IMR-90 (cell line): Measurements from ENCODE around the gene ETFB. TPM values are rescaled to one million over a fixed set of nuclear protein-coding genes. Genes with fewer than 3 reads are reported as not detected.

Experiments used
- ATAC-seq: fragments of 200-7000 bp; cut with Tn5 transposase; 2 replicates; pipeline ENCODE4 v1.9.1; 2020; ENCODE audit warnings: low read depth, mild to moderate bottlenecking, moderate library complexity
- BruUV-seq: library from RNA; stranded (reverse); fragments of 400-500 nt; replicated peaks from 2 replicates; lab custom pipeline; 2021; lab: Mats Ljungman, UMichigan
- CTCF ChIA-PET: fragments of 300-600 bp; formaldehyde crosslinking; extraction: SDS; loops from one replicate; lab custom pipeline; 2021; ENCODE audit warnings: antibody characterized with exemption; lab: Yijun Ruan, JAX
- POLR2A ChIA-PET: fragments of 300-600 bp; sonication (Branson Sonifier 250); formaldehyde crosslinking; loops from one replicate; lab custom pipeline; 2022; ENCODE audit warnings: antibody characterized with exemption; ENCODE audit not compliant: unreplicated experiment; lab: Charles Lee
- DNase-seq: peaks from one replicate; pipeline ENCODE4 v3.0.0; 2013
- H2AFZ ChIP-seq: replicated peaks from 2 replicates; pipeline ENCODE3; 2013; ENCODE audit warnings: low read length, mild to moderate bottlenecking; ENCODE audit not compliant: poor library complexity
- H2AK5ac ChIP-seq: 2 replicates; pipeline ENCODE4 v1.6.1; 2013; ENCODE audit warnings: low read depth, low read length, inconsistent platforms
- H2AK9ac ChIP-seq: replicated peaks from 2 replicates; pipeline ENCODE3; 2013; ENCODE audit warnings: mild to moderate bottlenecking, low read depth, low read length, moderate library complexity; ENCODE audit not compliant: poor library complexity
- H2BK120ac ChIP-seq: 2 replicates; pipeline ENCODE4 v1.6.1; 2013; ENCODE audit warnings: low read depth, low read length, inconsistent platforms
- H2BK15ac ChIP-seq: 3 replicates; pipeline ENCODE4 v1.6.1; 2013; ENCODE audit warnings: low read depth, low read length, inconsistent platforms
- H2BK20ac ChIP-seq: 2 replicates; pipeline ENCODE4 v1.6.1; 2013; ENCODE audit warnings: low read depth, mild to moderate bottlenecking, inconsistent platforms, low read length, moderate library complexity
- H2BK5ac ChIP-seq: 2 replicates; pipeline ENCODE4 v1.6.1; 2013; ENCODE audit warnings: mild to moderate bottlenecking, low read depth, low read length, inconsistent platforms; ENCODE audit not compliant: poor library complexity, severe bottlenecking
- H3K14ac ChIP-seq: replicated peaks from 2 replicates; pipeline ENCODE4 v1.6.1; 2013; ENCODE audit warnings: low read depth, low read length, inconsistent platforms
- H3K18ac ChIP-seq: 2 replicates; pipeline ENCODE4 v1.6.1; 2013; ENCODE audit warnings: low read depth, low read length, control low read depth
- H3K23ac ChIP-seq: 2 replicates; pipeline ENCODE4 v1.6.1; 2013; ENCODE audit warnings: low read depth, low read length, inconsistent platforms
- H3K27ac ChIP-seq: 2 replicates; pipeline ENCODE4 v1.5.1; 2013; ENCODE audit warnings: mild to moderate bottlenecking, control low read depth, low read length; ENCODE audit not compliant: insufficient read depth
- H3K27me3 ChIP-seq: 2 replicates; pipeline ENCODE4 v1.6.1; 2013; ENCODE audit warnings: low read length; ENCODE audit not compliant: control insufficient read depth, insufficient read depth
- H3K36me3 ChIP-seq: 2 replicates; pipeline ENCODE4 v1.6.1; 2013; ENCODE audit warnings: low read length, mixed read lengths; ENCODE audit not compliant: control insufficient read depth, insufficient read depth
- H3K4ac ChIP-seq: 2 replicates; pipeline ENCODE4 v1.6.1; 2013; ENCODE audit warnings: low read depth, low read length, inconsistent platforms
- H3K4me1 ChIP-seq: 2 replicates; pipeline ENCODE4 v1.6.1; 2013; ENCODE audit warnings: low read length, mixed read lengths; ENCODE audit not compliant: control insufficient read depth, insufficient read depth
- H3K4me2 ChIP-seq: 2 replicates; pipeline ENCODE4 v1.6.1; 2013; ENCODE audit warnings: low read depth, mild to moderate bottlenecking, control low read depth, low read length, moderate library complexity
- H3K4me3 ChIP-seq: 2 replicates; pipeline ENCODE4 v1.5.1; 2013; ENCODE audit warnings: low read depth, mild to moderate bottlenecking, control low read depth, low read length, moderate library complexity; ENCODE audit not compliant: insufficient read depth
- H3K56ac ChIP-seq: 2 replicates; pipeline ENCODE4 v1.6.1; 2013; ENCODE audit warnings: low read length, inconsistent platforms; ENCODE audit not compliant: insufficient read depth; ENCODE audit errors: extremely low read depth
- H3K79me1 ChIP-seq, 2 experiments: 2 replicates each; pipeline ENCODE4 v1.6.1; 2013; ENCODE audit warnings: low read length in 2 of 2, inconsistent platforms in 1 of 2, low read depth in 1 of 2
- H3K9ac ChIP-seq: 2 replicates; pipeline ENCODE4 v1.6.1; 2013; ENCODE audit warnings: low read depth, low read length, control low read depth
- H3K9me1 ChIP-seq: 2 replicates; pipeline ENCODE4 v1.6.1; 2013; ENCODE audit warnings: low read length, inconsistent platforms; ENCODE audit not compliant: insufficient read depth
- H3K9me3 ChIP-seq: 2 replicates; pipeline ENCODE4 v1.6.1; 2013; ENCODE audit warnings: low read length; ENCODE audit not compliant: control insufficient read depth, insufficient read depth
- H4K20me1 ChIP-seq: 2 replicates; pipeline ENCODE4 v1.6.1; 2013; ENCODE audit warnings: low read length, inconsistent platforms; ENCODE audit not compliant: insufficient read depth
- H4K5ac ChIP-seq: 2 replicates; pipeline ENCODE4 v1.6.1; 2013; ENCODE audit warnings: mild to moderate bottlenecking, low read depth, low read length, control low read depth
- H4K8ac ChIP-seq, 2 experiments: 2 replicates each; pipeline ENCODE4 v1.6.1; 2013; ENCODE audit warnings: low read depth in 2 of 2, low read length in 2 of 2, control low read depth in 1 of 2, inconsistent platforms in 1 of 2
- H4K91ac ChIP-seq: 2 replicates; pipeline ENCODE4 v1.6.1; 2013; ENCODE audit warnings: low read depth, low read length, inconsistent platforms; ENCODE audit not compliant: insufficient read depth
- BHLHE40 ChIP-seq: fragments of 150-350 bp; IDR thresholded peaks from 2 replicates; pipeline ENCODE4 v1.6.1; 2016; ENCODE audit warnings: mild to moderate bottlenecking, low read depth, low read length
- CEBPB ChIP-seq: IDR thresholded peaks from 2 replicates; pipeline ENCODE4 v1.6.1; 2012; ENCODE audit warnings: low read depth, low read length, improper control_type of control experiment
- CHD1 ChIP-seq: IDR thresholded peaks from 2 replicates; pipeline ENCODE4 v1.6.1; 2012; ENCODE audit warnings: low read depth, low read length, improper control_type of control experiment
- CTCF ChIP-seq: conservative IDR thresholded peaks from 2 replicates; pipeline ENCODE4 v1.5.1; 2012; ENCODE audit warnings: mild to moderate bottlenecking, low read depth, low read length, improper control_type of control experiment
- ELK1 ChIP-seq: fragments of 150-350 bp; IDR thresholded peaks from 2 replicates; pipeline ENCODE4 v1.6.1; 2016; ENCODE audit warnings: low read depth, mild to moderate bottlenecking, low read length, moderate library complexity, borderline replicate concordance
- FOS ChIP-seq: fragments of 150-350 bp; IDR thresholded peaks from 2 replicates; pipeline ENCODE4 v1.6.1; 2016; ENCODE audit warnings: low read depth, low read length
- MAFK ChIP-seq: IDR thresholded peaks from 2 replicates; pipeline ENCODE4 v1.6.1; 2012; ENCODE audit warnings: low read depth, low read length, improper control_type of control experiment
- MAZ ChIP-seq: IDR thresholded peaks from 2 replicates; pipeline ENCODE4 v1.6.1; 2012; ENCODE audit warnings: low read depth, mild to moderate bottlenecking, low read length, improper control_type of control experiment, moderate library complexity, borderline replicate concordance
- MXI1 ChIP-seq: IDR thresholded peaks from 2 replicates; pipeline ENCODE4 v1.6.1; 2012; ENCODE audit warnings: low read depth, mild to moderate bottlenecking, low read length, moderate library complexity, borderline replicate concordance
- NFE2L2 ChIP-seq: fragments of 150-350 bp; IDR thresholded peaks from 2 replicates; pipeline ENCODE4 v1.6.1; 2016; ENCODE audit warnings: low read depth, mild to moderate bottlenecking, low read length
- POLR2A ChIP-seq: IDR thresholded peaks from 2 replicates; pipeline ENCODE4 v1.6.1; 2012; ENCODE audit warnings: mild to moderate bottlenecking, low read depth, low read length
- RAD21 ChIP-seq: IDR thresholded peaks from 2 replicates; pipeline ENCODE4 v1.6.1; 2012; ENCODE audit warnings: low read length, improper control_type of control experiment
- RCOR1 ChIP-seq: IDR thresholded peaks from 2 replicates; pipeline ENCODE4 v1.6.1; 2012; ENCODE audit warnings: mild to moderate bottlenecking, low read length, improper control_type of control experiment; ENCODE audit not compliant: insufficient replicate concordance
- RFX5 ChIP-seq: IDR thresholded peaks from 2 replicates; pipeline ENCODE4 v1.8.0; 2012; ENCODE audit warnings: low read depth, mild to moderate bottlenecking, low read length, moderate library complexity
- SMC3 ChIP-seq: fragments of 150-350 bp; IDR thresholded peaks from 2 replicates; pipeline ENCODE4 v1.6.1; 2016; ENCODE audit warnings: low read depth, mild to moderate bottlenecking, antibody characterized with exemption, low read length, moderate library complexity
- USF2 ChIP-seq: fragments of 150-350 bp; IDR thresholded peaks from 2 replicates; pipeline ENCODE4 v1.6.1; 2017; ENCODE audit warnings: mild to moderate bottlenecking, antibody characterized with exemption, low read length, low read depth
- WGBS, 2 experiments: methylation state at CpG; one replicate each; pipeline versions ENCODE4 v1.1.5 to v1.1.7; 2013; ENCODE audit warnings: missing lambda C conversion rate in 2 of 2; ENCODE audit not compliant: insufficient read length in 1 of 2; ENCODE audit errors: extremely low coverage in 2 of 2; 5-methylcytosine and 5-hydroxymethylcytosine counted together
- dilution Hi-C: fragments of 300-500 bp; cut with HindIII; formaldehyde crosslinking; loops from one replicate; pipeline ENCODE4 v1.14.3; 2018; ENCODE audit warnings: low sequenced_read_pairs; ENCODE audit not compliant: unreplicated experiment
- in situ Hi-C: fragments of 300-500 bp; cut with MboI; formaldehyde crosslinking; loops from 3 replicates; pipeline ENCODE4 v1.14.3; 2019; ENCODE audit warnings: low sequenced_read_pairs, inconsistent platforms, mixed read lengths
- intact Hi-C: fragments of 100-400 bp; cut with micrococcal nuclease; formaldehyde crosslinking; loops from 2 replicates; pipeline ENCODE4 v1.10.0; 2022
- polyA plus RNA-seq, 3 experiments: library from polyadenylated mRNA; depleted of rRNA; stranded (reverse); fragments of >200 nt; gene quantifications; 2 replicates each; pipeline ENCODE4 v1.2.3, GENCODE V29; 2012; ENCODE audit warnings: low replicate concordance in 1 of 3
- total RNA-seq: library from RNA; depleted of rRNA; stranded (reverse); fragments of >200 nt; gene quantifications from 2 replicates; pipeline ENCODE4 v1.2.3, GENCODE V29; 2012

ETFB gene
- total and polyA plus RNA-seq, 2 of the 4 experiments (the other 2 are of a cell fraction): 141 to 166 TPM

- Histone ChIP-seq H4K8ac (no peak overlapping the region), H2AK5ac (no peak overlapping the region), H2AK9ac (no peak overlapping the region), H2BK5ac (no peak overlapping the region), H3K27me3 (peaks cover 2% of the 10 kb centered on the region; the same call in 1 of the 2 replicates), H3K4me1 (no peaks in the 10 kb centered on the region), H3K9ac (no peak overlapping the region), H3K56ac (no peak overlapping the region), H3K23ac (no peak overlapping the region), H3K18ac (no peak overlapping the region), H3K4me2 (no peak overlapping the region), H3K79me1 (no peaks in the 10 kb centered on the region), H4K91ac (no peak overlapping the region), H3K36me3 (no peaks in the 10 kb centered on the region), H3K9me3 (no peaks in the 10 kb centered on the region), H3K4me3 (no peak overlapping the region), H2BK15ac (no peak overlapping the region), H3K27ac (no peak overlapping the region), H2BK120ac (no peak overlapping the region), H2AFZ (no peak overlapping the region), H4K20me1 (no peaks in the 10 kb centered on the region), H3K9me1 (no peaks in the 10 kb centered on the region), H2BK20ac (no peak overlapping the region), H4K5ac (no peak overlapping the region), H3K14ac (no peak overlapping the region), H3K4ac (no peak overlapping the region)
- no peak for TF ChIP-seq RAD21
- TF ChIP-seq ELK1: no peak
- TF ChIP-seq NFE2L2: no peak
- no peak for TF ChIP-seq SMC3
- no peak for TF ChIP-seq USF2
- no peak for TF ChIP-seq RFX5
- TF ChIP-seq MAZ: no peak
- TF ChIP-seq MAFK: no peak
- no peak for TF ChIP-seq RCOR1
- TF ChIP-seq POLR2A: no peak
- no peak for TF ChIP-seq FOS
- no peak for TF ChIP-seq CTCF
- no peak for TF ChIP-seq CHD1
- no peak for TF ChIP-seq BHLHE40
- TF ChIP-seq MXI1: no peak
- TF ChIP-seq CEBPB: no peak
- ATAC-seq (no peak), DNase-seq (no peak)
- no TSS peak for BruUV-seq
- intact Hi-C loops (no loop called here), dilution Hi-C loops (no loop called here), in situ Hi-C loops (no loop called here)
- WGBS, 2 experiments: no CpG with 5 or more reads among the region's 2 CpGs
- ChIA-PET POLR2A (no interaction called here), CTCF (no interaction called here)
Measured at GRCh38 chr19:51377422-51377821, 11.2 kb upstream of the ETFB start.
